RCC 7860 (cell line): Measurements from ENCODE around the gene MOV10L1.

Experiments used
- DNase-seq: peaks from one replicate; pipeline ENCODE4 v3.0.0-alpha.2; 2015; ENCODE audit warnings: low spot score
- FAIRE-seq: peaks from 2 replicates; lab custom pipeline; 2012; peaks lifted over from hg19 to GRCh38; lab: Jason Lieb, UNC

Gene MOV10L1

DNA sequence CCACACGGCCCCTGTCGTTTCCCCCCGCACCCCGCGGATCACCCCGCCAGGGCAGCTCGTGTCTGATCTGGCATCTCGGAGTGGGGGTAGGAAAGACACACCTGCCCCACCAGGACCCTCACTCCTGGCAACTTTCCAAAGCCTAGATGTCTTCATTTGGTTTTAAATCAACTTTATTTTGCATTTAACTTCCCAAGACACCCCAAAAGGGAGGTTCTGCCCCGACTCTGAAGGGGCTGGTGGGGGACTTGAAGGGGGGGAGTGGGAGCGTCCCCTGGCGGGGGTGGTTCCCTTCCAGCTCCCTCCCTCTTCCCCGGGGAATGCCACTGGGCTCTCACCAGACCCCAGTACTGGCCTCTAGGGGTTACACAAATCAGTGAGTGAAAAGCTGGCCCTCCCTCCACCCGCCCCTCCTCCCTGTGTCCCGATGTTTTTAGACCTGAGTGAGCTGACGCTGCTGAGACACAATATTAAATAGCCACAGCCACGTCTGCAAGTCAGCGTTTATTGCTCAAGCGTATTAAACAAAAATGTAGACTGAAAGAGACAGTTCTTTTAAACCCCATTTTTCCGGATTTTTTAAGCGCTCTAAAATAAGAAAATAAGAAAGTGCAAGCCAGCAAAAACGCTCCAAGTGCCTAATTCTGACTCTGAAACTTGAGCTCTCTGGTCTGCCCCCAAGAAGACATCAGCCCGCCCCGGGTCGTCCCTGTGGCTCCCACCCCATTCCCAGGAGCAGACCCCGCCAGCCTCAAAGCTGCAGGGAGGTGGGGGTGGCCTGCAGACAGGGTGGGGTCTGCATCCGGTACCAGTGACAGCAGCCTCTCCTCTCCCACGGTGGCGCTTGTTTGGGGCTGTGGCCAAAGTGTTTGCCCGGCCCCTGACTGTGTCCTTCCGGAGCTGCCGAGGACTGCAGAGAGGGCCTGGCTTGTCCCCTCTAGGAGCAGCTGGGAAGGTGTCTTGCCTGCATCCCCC lies 30.6 kb upstream of the MOV10L1 start:
- FAIRE-seq (no peak), DNase-seq (no peak)

- no peak for DNase-seq
- no peak for FAIRE-seq
These were observed 29.9 kb upstream of the MOV10L1 start for GRCh38 chr22:50059881-50060262.

GRCh38 chr22:50060441-50061140 lies 29.2 kb upstream of the MOV10L1 start:
- no peak for FAIRE-seq
- no peak for DNase-seq

DNA sequence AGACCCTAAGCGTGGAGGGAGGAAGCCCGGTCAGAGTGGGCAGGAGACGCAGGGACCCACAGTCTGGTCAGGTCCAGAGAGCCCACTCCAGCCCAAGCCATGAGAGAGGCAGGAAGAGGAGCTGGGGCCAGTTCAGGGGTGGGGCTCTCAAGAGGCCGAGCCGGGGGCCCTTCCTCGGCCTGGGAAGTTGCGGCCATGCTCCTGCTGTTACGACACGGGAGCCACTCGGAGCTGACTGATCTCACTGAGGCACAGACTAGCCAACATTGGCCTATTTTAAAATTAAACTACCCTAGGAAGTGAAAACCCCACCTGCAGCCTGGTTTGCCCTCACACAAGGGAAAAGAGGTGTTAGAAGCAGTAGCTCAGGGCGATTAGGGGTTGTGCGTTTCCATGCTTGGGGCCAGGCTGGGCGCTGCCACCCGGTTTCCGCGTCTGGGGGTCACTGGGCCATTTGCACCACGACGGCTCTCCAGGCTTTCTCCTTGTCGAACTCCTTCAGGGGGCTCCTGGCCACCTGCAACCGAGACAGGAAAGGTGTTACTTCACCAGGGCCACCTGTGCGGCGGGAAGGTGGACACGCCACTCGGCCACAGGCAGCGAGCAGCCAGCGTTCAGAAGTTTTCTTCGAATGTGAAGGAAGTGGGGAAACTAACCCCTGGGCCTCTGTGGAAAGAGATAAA lies 28.5 kb upstream of the MOV10L1 start:
- DNase-seq (no peak), FAIRE-seq (no peak)

DNA sequence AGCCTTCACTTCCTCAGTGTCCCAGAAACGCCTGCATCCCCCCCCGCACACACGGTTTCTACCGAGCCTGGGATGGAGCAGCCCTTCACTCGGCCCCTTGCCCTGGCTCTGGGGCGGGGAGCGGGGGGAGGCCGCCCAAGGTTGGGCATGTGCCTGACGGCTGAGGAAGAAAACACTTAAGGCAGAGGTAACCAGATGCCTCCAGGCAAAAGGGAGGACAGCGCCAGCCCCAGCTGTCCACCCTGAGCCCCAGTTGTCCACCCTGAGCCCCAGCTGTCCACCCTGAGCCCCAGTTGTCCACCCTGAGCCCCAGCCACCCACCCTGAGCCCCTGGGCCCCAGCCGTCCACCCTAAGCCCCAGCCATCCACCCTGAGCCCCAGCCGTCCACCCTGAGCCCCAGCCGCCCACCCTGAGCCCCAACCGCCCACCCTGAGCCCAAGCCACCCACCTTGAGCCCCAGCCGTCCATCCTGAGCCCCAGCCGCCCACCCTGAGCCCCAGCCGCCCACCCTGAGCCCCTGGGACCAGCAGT lies 27.9 kb upstream of the MOV10L1 start:
- FAIRE-seq (no peak), DNase-seq (no peak)

DNA sequence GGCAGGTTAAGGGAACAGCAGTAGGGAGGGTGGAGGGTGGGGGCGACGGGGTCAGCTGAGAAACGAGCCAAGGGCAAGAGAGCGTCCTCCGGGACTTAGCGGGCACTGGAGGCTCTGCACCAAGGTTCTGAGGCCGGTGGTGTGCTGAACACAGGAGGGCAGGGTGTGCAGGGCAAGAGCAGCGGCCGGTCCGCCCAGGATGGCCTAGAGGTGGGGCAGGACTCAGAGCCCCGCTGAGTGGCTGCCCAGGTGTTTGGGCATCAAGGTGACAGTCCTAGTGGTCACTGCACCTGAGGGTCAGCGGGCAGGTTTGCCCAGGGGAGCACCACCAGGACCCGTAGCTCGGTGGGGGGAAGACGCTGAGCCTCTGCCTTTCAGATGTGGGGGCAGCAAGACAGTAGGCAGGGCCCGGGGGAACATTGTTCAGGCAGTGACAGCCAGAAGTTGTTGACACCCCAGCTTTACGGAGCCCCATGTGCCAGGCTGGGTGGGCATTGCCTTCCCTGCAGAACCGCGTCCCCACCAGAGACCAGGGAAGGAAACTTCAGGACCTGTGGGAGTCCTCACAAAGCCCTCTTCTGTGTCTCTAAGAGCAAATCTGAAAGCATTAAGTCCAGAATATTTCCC lies 27.2 kb upstream of the MOV10L1 start:
- DNase-seq (no peak), FAIRE-seq (no peak)

GRCh38 chr22:50063589-50064393 lies 26.0 kb upstream of the MOV10L1 start:
- no peak for DNase-seq
- FAIRE-seq = no peak

DNA sequence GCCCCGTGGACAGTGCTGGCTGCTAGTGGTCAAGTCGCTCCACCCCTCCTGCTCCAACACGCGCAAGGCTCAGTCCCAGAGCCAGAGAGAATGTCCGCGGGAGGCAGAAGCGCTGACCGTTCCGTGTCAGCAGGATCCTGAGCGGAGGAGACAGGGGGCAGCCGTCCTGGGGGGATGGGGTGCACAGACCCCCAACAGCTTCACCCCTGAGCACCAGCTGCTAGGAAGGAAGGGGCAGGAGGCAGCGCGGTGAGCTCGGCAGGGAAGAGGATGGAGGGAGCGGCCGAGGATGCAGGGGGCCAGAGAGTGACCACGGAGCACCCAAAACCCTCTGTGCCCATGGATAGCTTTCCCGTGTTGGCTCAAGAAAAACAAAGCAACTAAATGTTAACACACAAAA lies 25.4 kb upstream of the MOV10L1 start:
- no peak for FAIRE-seq
- no peak for DNase-seq

GRCh38 chr22:50067244-50067643 lies 22.6 kb upstream of the MOV10L1 start:
- FAIRE-seq = no peak
- no peak for DNase-seq

DNA sequence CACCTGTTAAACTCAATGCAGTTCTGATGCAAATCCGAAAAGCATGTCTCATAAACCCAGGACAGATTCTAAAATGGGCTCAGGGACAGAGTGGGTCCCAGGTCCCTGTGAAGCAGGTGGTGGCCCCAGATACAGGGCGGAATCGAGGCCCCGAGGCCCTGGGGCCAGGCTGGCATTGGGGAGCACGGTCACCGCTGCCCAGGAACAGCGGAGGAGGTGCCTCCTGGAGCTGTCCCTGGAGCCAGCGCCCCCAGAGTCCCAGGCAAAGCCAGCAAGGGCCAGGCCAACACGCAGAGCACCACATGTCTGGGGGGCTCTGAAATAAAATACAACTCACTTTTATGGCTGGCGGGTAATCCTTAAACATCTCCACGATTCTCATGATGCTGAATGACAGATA lies 21.7 kb upstream of the MOV10L1 start:
- DNase-seq = no peak
- no peak for FAIRE-seq

DNA sequence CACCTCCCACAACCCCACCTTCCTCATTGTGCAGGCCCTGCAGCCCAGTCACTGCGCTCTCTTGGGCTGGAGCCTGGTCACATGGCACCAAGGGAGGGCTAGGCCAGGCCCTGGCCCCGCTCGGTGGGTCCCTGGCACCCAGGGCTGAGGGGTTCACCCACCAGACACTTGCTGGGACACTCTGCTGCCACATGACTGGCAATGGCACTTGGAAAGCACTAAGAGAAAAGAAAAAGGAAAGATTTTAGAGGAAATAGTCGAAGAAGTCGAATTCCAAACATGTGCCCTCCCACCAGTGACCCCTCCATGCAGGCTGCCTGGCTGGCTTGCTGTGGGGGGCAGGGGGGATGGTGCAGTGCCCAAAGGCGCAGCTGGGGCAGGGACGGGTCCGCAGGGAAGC lies 19.4 kb upstream of the MOV10L1 start:
- DNase-seq = no peak
- no peak for FAIRE-seq

GRCh38 chr22:50071432-50072166 lies 18.2 kb upstream of the MOV10L1 start:
- FAIRE-seq = no peak

GRCh38 chr22:50072167-50072555 lies 17.6 kb upstream of the MOV10L1 start:
- DNase-seq (no peak), FAIRE-seq (no peak)

More at GRCh38 chr22:50071432-50072166, 18.2 kb upstream of the MOV10L1 start:
- no peak for DNase-seq

DNA sequence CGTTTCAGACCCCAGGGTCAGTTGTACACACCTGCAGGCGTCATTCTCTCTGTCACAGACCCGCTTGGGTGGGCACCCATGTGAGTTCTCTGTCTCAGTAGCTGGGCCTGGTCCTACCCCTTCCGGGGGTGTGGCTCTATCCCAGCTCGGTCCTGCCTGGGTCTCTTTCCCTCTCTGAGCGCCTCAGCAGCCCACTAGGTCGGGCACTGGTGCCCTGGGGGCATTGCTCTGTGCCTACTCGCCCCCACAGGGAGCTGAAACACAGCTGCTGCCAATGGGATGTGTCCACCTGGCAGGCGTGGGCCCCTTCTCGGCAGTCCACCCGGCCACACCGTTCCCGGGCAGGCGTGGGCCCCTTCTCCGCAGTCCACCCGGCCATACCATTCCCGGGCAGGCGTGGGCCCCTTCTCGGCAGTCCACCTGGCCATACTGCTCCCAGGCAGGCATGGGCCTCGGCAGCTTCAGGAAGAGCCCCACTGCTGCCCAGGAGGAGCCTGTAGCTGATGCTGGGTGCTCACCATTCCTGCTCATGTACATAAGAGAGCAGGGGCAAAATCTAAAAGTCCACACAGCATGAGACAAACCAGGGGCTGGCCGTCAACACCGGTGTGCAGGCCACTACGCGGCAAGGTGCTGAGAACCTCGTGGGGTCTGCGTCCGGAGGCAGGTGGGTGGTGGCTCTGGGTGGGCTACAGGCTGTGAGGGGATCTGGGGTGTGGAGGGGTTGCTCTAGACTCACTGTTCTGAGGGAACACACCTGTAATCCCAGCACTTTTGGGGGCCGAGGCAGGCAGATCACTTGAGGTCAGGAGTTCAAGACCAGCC lies 16.9 kb upstream of the MOV10L1 start:
- FAIRE-seq (no peak), DNase-seq (no peak)

DNA sequence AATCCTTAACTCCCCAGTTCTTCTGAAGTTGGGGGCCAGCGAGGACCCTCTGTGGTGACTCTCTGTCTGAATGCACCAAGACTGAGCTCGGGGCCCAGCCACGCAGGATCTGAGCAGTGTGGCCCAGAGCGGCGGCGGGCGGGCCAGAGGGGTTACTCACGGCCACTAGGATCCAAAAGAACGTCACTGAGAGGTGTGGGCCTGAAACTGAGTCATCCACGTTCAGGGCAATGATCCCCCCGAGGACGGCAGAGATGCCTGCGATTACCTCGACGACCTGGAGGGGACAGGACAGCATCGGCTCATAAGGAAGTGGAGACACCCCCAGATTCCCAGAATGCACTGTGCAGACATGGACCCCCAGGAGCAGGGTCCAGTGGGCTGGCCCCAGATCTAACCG lies 15.8 kb upstream of the MOV10L1 start:
- FAIRE-seq = no peak
- no peak for DNase-seq

DNA sequence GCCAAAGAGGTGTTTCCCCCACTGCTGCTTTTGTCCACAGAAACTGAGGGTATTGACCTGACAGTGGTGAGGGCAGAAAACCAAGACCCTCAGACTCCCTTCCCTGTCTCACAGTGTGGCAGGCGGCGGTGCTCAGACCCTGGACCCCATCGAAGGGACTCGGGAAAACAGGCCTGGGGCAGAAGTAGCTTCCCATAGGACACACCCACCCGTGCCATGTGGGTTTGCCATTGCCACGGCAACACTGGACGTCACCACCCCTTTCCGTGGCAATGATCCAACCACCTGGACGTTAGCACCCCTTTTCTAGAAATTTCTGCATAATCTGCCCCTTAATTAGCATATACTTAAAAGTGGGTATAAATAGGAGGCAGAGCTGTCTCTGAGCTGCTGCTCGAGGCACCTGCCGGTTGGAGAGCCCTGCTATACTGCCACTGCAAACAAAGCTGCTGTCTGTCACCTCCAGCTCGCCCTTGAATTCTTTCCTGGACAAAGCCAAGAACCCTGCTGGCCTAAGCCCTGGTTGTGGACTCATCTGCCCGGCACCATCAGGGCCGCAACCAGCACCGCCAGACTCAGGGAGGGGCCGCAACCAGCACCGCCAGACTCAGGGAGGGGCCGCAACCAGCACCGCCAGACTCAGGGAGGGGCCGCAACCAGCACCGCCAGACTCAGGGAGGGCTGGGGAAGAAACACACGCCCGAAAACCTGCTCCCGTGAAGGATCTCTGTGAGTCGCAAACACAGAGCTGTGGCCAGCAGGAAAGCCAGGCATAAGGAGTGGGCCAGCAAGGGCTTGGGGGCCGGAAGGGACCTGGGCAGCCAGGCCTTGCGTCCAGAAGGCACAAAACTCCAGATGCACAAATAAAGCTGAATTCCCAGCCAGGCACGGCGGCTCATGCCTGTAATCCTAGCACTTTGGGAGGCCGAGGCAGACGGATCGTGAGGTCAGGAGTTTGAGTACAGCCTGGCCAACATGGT lies 15.0 kb upstream of the MOV10L1 start:
- FAIRE-seq (no peak), DNase-seq (no peak)
